ENCODE data around the gene UTF1. TPM values are rescaled to one million over a fixed set of nuclear protein-coding genes. Genes with fewer than 3 reads are reported as not detected.

UTF1 gene
- total and polyA plus RNA-seq, 2 donors (not counting 1 experiment from before 2014, with no cell fraction given), result 0.10 to 0.25 TPM

- H3K27ac Mint-ChIP-seq, result no peak overlapping the region
- ChIA-PET POLR2A (no interaction called here), CTCF (no interaction called here)
- H3K27me3 ChIP-seq (replicated peaks in 1 of 4; ENCODE audit: control extremely low read depth in 1 of 4, control insufficient read depth in 3 of 4, insufficient read depth in 4 of 4, low read length in 3 of 4), result no peaks in the 10 kb centered on the region
- no peaks in the 10 kb centered on the region for H3K36me3 ChIP-seq (replicated peaks in 1 of 2; ENCODE audit: control extremely low read depth in 1 of 2, control insufficient read depth in 1 of 2, extremely low read depth in 1 of 2, insufficient read depth in 2 of 2, low read length in 1 of 2)
- H4K20me1 ChIP-seq (ENCODE audit: control insufficient read depth, insufficient read depth, low read length, poor library complexity, severe bottlenecking), result no peaks in the 10 kb centered on the region
- H3K4me3 Mint-ChIP-seq, result no peak overlapping the region
- no peaks in the 10 kb centered on the region for H3K4me1 ChIP-seq (ENCODE audit: control insufficient read depth in 2 of 2, insufficient read depth in 2 of 2, low read length in 2 of 2)
- WGBS (ENCODE audit: insufficient coverage), result 92% methylated on average over 9 of the region's 13 CpGs
- no peak overlapping the region for H3K27ac ChIP-seq (ENCODE audit: low read length in 2 of 2)
- H2AFZ ChIP-seq (ENCODE audit: insufficient read depth, low read depth, low read length, poor library complexity, severe bottlenecking), result no peak overlapping the region
- no peak overlapping the region for H3K9ac ChIP-seq (ENCODE audit: low read length)
- H3K79me2 ChIP-seq (ENCODE audit: control insufficient read depth, insufficient read depth, low read length), result no peaks in the 10 kb centered on the region
- H3K4me2 ChIP-seq (replicated peaks; ENCODE audit: low read depth, low read length, poor library complexity, severe bottlenecking), result no peak overlapping the region
- H3K27me3 Mint-ChIP-seq, result no peaks in the 10 kb centered on the region
- no peaks in the 10 kb centered on the region for H3K4me1 Mint-ChIP-seq
- H3K4me3 ChIP-seq (ENCODE audit: control extremely low read depth in 1 of 5, extremely low read depth in 1 of 5, insufficient read depth in 1 of 5, low read depth in 2 of 5, low read length in 4 of 5), result no peak overlapping the region
- H3K9me3 Mint-ChIP-seq (ENCODE audit: insufficient read depth), result no peaks in the 10 kb centered on the region
- DNase-seq (no peak), ATAC-seq (ENCODE audit: low read depth) (no peak)
- intact Hi-C loops (cut with micrococcal nuclease), result no loop called here
- TF ChIP-seq EZH2 (IDR thresholded peaks at IDR 0.05; ENCODE audit: borderline replicate concordance, insufficient read depth, low read depth, low read length, poor library complexity, severe bottlenecking) (no peak), CTCF (IDR thresholded peaks at IDR 0.05) (no peak)
- H3K9me3 ChIP-seq (ENCODE audit: control extremely low read depth in 1 of 3, control insufficient read depth in 2 of 3, insufficient read depth in 1 of 3, low read length in 2 of 3), result no peaks in the 10 kb centered on the region
Measured at GRCh38 chr10:133199488-133199885, 30.5 kb upstream of the UTF1 start.

- no peaks in the 10 kb centered on the region for H3K4me1 ChIP-seq (ENCODE audit: control insufficient read depth in 2 of 2, insufficient read depth in 2 of 2, low read length in 2 of 2)
- Mint-ChIP-seq H3K9me3 (ENCODE audit: insufficient read depth) (no peaks in the 10 kb centered on the region), H3K27ac (no peak overlapping the region), H3K4me1 (no peaks in the 10 kb centered on the region), H3K4me3 (no peak overlapping the region), H3K27me3 (no peaks in the 10 kb centered on the region)
- ChIA-PET POLR2A (no interaction called here), CTCF (no interaction called here)
- TF ChIP-seq CTCF (IDR thresholded peaks at IDR 0.05), result no peak
- no peak for TF ChIP-seq EZH2 (IDR thresholded peaks at IDR 0.05; ENCODE audit: borderline replicate concordance, insufficient read depth, low read depth, low read length, poor library complexity, severe bottlenecking)
- H3K9me3 ChIP-seq (ENCODE audit: control extremely low read depth in 1 of 3, control insufficient read depth in 2 of 3, insufficient read depth in 1 of 3, low read length in 2 of 3), result no peaks in the 10 kb centered on the region
- no peak overlapping the region for H2AFZ ChIP-seq (ENCODE audit: insufficient read depth, low read depth, low read length, poor library complexity, severe bottlenecking)
- H3K27me3 ChIP-seq (replicated peaks in 1 of 4; ENCODE audit: control extremely low read depth in 1 of 4, control insufficient read depth in 3 of 4, insufficient read depth in 4 of 4, low read length in 3 of 4), result no peaks in the 10 kb centered on the region
- DNase-seq (no peak), ATAC-seq (ENCODE audit: low read depth) (no peak)
- H3K27ac ChIP-seq (ENCODE audit: low read length in 2 of 2), result no peak overlapping the region
- no peaks in the 10 kb centered on the region for H4K20me1 ChIP-seq (ENCODE audit: control insufficient read depth, insufficient read depth, low read length, poor library complexity, severe bottlenecking)
- H3K4me2 ChIP-seq (replicated peaks; ENCODE audit: low read depth, low read length, poor library complexity, severe bottlenecking), result no peak overlapping the region
- intact Hi-C loops (cut with micrococcal nuclease), result no loop called here
- H3K36me3 ChIP-seq (replicated peaks in 1 of 2; ENCODE audit: control extremely low read depth in 1 of 2, control insufficient read depth in 1 of 2, extremely low read depth in 1 of 2, insufficient read depth in 2 of 2, low read length in 1 of 2), result no peaks in the 10 kb centered on the region
- no peak overlapping the region for H3K9ac ChIP-seq (ENCODE audit: low read length)
- 78% methylated on average over 36 of the region's 38 CpGs for WGBS (ENCODE audit: insufficient coverage)
- H3K79me2 ChIP-seq (ENCODE audit: control insufficient read depth, insufficient read depth, low read length), result no peaks in the 10 kb centered on the region
- H3K4me3 ChIP-seq (ENCODE audit: control extremely low read depth in 1 of 5, extremely low read depth in 1 of 5, insufficient read depth in 1 of 5, low read depth in 2 of 5, low read length in 4 of 5), result no peak overlapping the region
Measured at GRCh38 chr10:133199992-133200611, 29.9 kb upstream of the UTF1 start.
